Activated CD4-positive, alpha-beta T cell treated with anti-CD3 and anti-CD28 coated beads, Interleukin-2, amount 10 ng/mL, durations not matched to agents 24 days and 14 days (primary cell): ENCODE results near the gene STIL. TPM values are rescaled to one million over a fixed set of nuclear protein-coding genes. Genes with fewer than 3 reads are reported as not detected.
"Not testable (repeated sequence)": the region's sequence is repeated elsewhere in the genome, so short reads cannot be mapped to it uniquely, and the experiment has no call there.

Experiments
- DNase-seq: peaks from one replicate; pipeline ENCODE4 v3.0.0; 2022
- H3K27ac Mint-ChIP-seq: one replicate; pipeline ENCODE4 v1.8.0; 2022; ENCODE audit warnings: mild to moderate bottlenecking, mixed read lengths
- H3K27me3 Mint-ChIP-seq: one replicate; pipeline ENCODE4 v1.8.0; 2022; ENCODE audit warnings: mixed read lengths
- H3K36me3 Mint-ChIP-seq: one replicate; pipeline ENCODE4 v1.8.0; 2022; ENCODE audit warnings: low read depth, mild to moderate bottlenecking, mixed read lengths
- H3K4me1 Mint-ChIP-seq: one replicate; pipeline ENCODE4 v1.8.0; 2021; ENCODE audit warnings: mixed read lengths
- H3K4me3 Mint-ChIP-seq: one replicate; pipeline ENCODE4 v1.8.0; 2022; ENCODE audit warnings: mild to moderate bottlenecking, moderate library complexity, mixed read lengths
- H3K9me3 Mint-ChIP-seq: one replicate; pipeline ENCODE4 v1.8.0; 2021; ENCODE audit warnings: mixed read lengths
- intact Hi-C: fragments of 100-400 bp; cut with micrococcal nuclease; formaldehyde crosslinking; loops from one replicate; pipeline ENCODE4 v1.15.1; 2023
- total RNA-seq: library from RNA; stranded (reverse); gene quantifications from 2 replicates; pipeline ENCODE4 v1.2.3, GENCODE V29; 2022

Gene STIL
- total RNA-seq, 1 donor from 2014 or later: 28.0 TPM

DNA sequence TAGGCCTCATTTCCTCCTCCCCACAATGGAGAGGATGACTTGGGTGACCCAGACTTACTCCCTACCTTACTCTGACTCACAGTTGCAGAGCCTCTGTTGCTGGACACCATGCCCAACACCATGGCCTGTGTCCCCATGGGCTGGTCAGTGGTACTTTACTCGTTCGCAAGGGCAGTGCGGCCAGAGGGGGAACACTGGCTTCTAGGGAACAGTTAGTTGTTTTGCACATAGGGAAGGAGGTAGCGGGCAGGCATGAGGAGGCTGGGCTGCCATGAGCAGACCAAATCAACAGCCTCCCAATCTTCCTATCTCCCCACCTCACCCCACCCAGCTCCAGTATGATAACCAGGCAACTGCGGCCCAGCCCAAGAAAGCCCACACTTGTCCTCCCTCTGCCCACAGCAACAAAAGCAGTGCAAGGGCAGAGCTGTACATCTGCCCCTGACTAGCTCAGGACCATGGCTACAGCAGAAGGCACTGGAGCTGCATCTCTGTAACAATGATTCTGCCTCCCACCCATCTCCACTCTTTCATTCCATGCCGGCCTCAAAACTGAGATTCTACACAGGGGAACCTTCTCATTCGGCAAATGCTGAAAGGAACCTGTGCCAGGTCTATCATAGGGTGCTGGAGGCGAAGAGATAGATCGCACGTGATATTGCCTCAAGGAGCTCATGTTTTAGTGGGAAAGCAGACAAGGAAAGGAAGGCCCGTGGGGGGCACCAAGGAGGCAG lies 100.5 kb downstream of the STIL start:
- H3K4me3 Mint-ChIP-seq: no peak overlapping the region
- H3K27ac Mint-ChIP-seq: no peak overlapping the region
- peaks cover 3% of the 10 kb centered on the region for H3K27me3 Mint-ChIP-seq
- H3K36me3 Mint-ChIP-seq: no peaks in the 10 kb centered on the region
- intact Hi-C loops: no loop called here
- H3K9me3 Mint-ChIP-seq: no peaks in the 10 kb centered on the region
- peaks cover 2% of the 10 kb centered on the region for H3K4me1 Mint-ChIP-seq
- no peak for DNase-seq

GRCh38 chr1:47212636-47213229 lies 101.2 kb downstream of the STIL start:
- Mint-ChIP-seq H3K4me3 (no peak overlapping the region), H3K27me3 (peaks cover 3% of the 10 kb centered on the region), H3K36me3 (no peaks in the 10 kb centered on the region), H3K27ac (no peak overlapping the region), H3K9me3 (no peaks in the 10 kb centered on the region), H3K4me1 (peaks cover 2% of the 10 kb centered on the region)
- no peak for DNase-seq
- intact Hi-C loops: no loop called here

- H3K4me3 Mint-ChIP-seq: no peak overlapping the region
- no peak overlapping the region for H3K27ac Mint-ChIP-seq
- H3K36me3 Mint-ChIP-seq: no peaks in the 10 kb centered on the region
- no peak for DNase-seq
- intact Hi-C loops: no loop called here
- peaks cover 3% of the 10 kb centered on the region for H3K27me3 Mint-ChIP-seq
- peaks cover 2% of the 10 kb centered on the region for H3K4me1 Mint-ChIP-seq
- H3K9me3 Mint-ChIP-seq: no peaks in the 10 kb centered on the region
Measured at GRCh38 chr1:47211796-47212269, 102.1 kb downstream of the STIL start.

GRCh38 chr1:47210666-47211065 lies 103.3 kb downstream of the STIL start:
- H3K4me3 Mint-ChIP-seq: no peak overlapping the region
- H3K9me3 Mint-ChIP-seq: no peaks in the 10 kb centered on the region
- peaks cover 2% of the 10 kb centered on the region for H3K4me1 Mint-ChIP-seq
- H3K27ac Mint-ChIP-seq: no peak overlapping the region
- intact Hi-C loops: no loop called here
- H3K36me3 Mint-ChIP-seq: no peaks in the 10 kb centered on the region
- no peak for DNase-seq
- peaks cover 6% of the 10 kb centered on the region for H3K27me3 Mint-ChIP-seq

DNA sequence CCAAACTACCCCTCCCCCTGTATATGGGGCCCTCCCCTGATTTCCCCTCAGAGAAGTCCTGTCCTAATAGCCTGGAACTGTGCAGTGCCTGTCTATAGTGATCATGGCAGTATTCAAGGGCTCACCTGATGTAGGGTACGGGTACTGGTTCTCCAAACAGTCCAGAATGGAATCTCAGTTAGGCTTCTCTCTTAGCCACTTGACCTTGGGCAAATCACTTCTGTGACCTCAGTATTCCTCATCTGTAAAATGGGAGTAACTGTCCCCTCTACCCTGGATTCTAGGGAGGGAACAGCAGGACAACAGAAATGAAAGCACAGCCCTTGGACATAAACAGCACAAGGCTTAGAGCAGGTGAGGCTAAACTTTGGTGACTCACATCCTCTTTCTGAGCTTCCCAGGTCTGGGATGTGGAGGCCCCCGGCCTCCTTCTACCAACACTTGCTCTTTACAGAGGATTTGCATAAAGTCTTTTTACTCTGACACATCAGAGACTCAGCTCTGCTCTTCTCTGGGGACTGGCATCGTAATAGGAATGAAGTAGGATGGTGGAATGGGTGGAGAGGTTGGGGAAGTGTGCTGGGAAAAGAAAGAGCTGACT lies 104.1 kb downstream of the STIL start:
- H3K4me1 Mint-ChIP-seq: peaks cover 2% of the 10 kb centered on the region
- no peaks in the 10 kb centered on the region for H3K9me3 Mint-ChIP-seq
- H3K4me3 Mint-ChIP-seq: no peak overlapping the region
- peaks cover 8% of the 10 kb centered on the region for H3K27me3 Mint-ChIP-seq
- intact Hi-C loops: no loop called here
- DNase-seq: no peak
- H3K36me3 Mint-ChIP-seq: no peaks in the 10 kb centered on the region
- no peak overlapping the region for H3K27ac Mint-ChIP-seq

DNA sequence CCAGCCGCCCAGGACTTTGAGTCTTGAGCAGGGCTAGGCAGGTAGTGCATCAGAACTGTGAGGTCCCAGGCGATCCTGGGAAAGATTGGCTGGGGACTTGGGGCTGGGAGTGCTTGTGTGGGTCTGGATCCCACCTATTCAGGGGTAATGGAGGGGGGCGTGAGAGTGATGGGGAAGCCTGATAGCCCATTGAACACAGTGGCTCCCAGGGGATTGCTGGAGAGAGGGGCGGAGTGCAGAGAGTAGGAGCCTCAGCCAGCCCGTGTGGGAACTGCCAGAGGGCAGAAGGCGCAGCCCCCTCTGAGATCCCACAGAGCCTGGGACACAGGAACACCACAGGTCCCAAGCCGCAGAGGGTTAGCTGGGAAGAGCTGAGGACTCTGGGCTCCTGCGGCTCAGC lies 104.9 kb downstream of the STIL start:
- Mint-ChIP-seq H3K4me1 (peaks cover 2% of the 10 kb centered on the region), H3K36me3 (no peaks in the 10 kb centered on the region), H3K27ac (no peak overlapping the region), H3K9me3 (no peaks in the 10 kb centered on the region), H3K4me3 (no peak overlapping the region), H3K27me3 (peaks cover 14% of the 10 kb centered on the region)
- intact Hi-C loops: no loop called here
- no peak for DNase-seq

GRCh38 chr1:47208374-47208850 lies 105.5 kb downstream of the STIL start:
- Mint-ChIP-seq H3K4me1 (peaks cover 2% of the 10 kb centered on the region), H3K36me3 (no peaks in the 10 kb centered on the region), H3K4me3 (no peak overlapping the region), H3K27ac (no peak overlapping the region), H3K27me3 (peaks cover 20% of the 10 kb centered on the region), H3K9me3 (no peaks in the 10 kb centered on the region)
- intact Hi-C loops: no loop called here
- DNase-seq: no peak

GRCh38 chr1:47207803-47208373 lies 106.1 kb downstream of the STIL start:
- Mint-ChIP-seq H3K36me3 (no peaks in the 10 kb centered on the region), H3K4me3 (no peak overlapping the region), H3K27me3 (peaks cover 24% of the 10 kb centered on the region), H3K4me1 (peaks cover 2% of the 10 kb centered on the region), H3K9me3 (no peaks in the 10 kb centered on the region), H3K27ac (no peak overlapping the region)
- intact Hi-C loops: no loop called here
- DNase-seq: no peak

DNA sequence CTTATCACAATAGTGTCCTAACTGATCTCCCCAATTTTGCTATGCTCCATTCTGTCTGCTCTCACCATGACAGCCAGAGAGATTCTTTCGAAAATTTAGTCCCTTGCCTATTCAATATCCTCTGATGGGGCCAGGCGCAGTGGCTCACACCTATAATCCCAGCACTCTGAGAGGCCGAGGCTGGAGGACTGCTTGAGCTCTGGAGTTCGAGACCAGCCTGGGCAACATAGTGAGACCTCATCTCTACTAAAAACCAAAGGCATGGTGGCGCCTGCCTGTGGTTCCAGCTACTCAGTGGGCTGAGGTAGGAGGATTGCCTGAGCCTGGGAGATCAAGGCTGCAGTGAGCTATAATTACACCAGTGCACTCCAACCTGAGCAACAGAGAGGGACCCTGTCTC lies 108.0 kb downstream of the STIL start:
- no peak overlapping the region for H3K4me3 Mint-ChIP-seq
- no peaks in the 10 kb centered on the region for H3K9me3 Mint-ChIP-seq
- H3K4me1 Mint-ChIP-seq: no peaks in the 10 kb centered on the region
- H3K27ac Mint-ChIP-seq: no peak overlapping the region
- no peaks in the 10 kb centered on the region for H3K36me3 Mint-ChIP-seq
- no peak for DNase-seq
- intact Hi-C loops: no loop called here
- peaks cover 30% of the 10 kb centered on the region for H3K27me3 Mint-ChIP-seq

- peaks cover 42% of the 10 kb centered on the region for H3K27me3 Mint-ChIP-seq
- DNase-seq, H3K27ac Mint-ChIP-seq, H3K36me3 Mint-ChIP-seq, H3K9me3 Mint-ChIP-seq, H3K4me1 Mint-ChIP-seq, intact Hi-C loops, H3K4me3 Mint-ChIP-seq: not testable (repeated sequence)
Measured at GRCh38 chr1:47203504-47203903, 110.4 kb downstream of the STIL start.

DNA sequence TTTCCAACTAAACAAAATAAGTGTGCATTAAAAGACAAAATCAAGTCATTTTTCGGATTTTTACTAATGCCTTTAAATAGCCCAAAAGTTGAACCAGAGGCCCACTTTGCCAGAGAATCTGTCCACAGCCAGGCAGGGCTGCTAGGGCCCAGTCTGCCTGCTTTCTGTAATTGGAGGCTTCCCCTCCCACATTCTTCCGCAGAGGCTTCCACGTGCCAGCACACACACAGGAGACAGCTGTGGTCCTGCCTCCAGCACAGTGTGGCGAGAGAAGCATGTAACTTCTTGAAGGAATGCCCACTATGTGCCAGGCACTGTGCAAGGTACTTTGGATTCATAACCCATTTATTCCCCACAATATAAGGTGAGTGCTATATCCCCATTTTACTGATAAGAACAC lies 112.8 kb downstream of the STIL start:
- intact Hi-C loops: no loop called here
- no peak for DNase-seq
- Mint-ChIP-seq H3K27me3 (peaks cover 44% of the 10 kb centered on the region), H3K4me3 (no peak overlapping the region), H3K27ac (no peak overlapping the region), H3K4me1 (no peaks in the 10 kb centered on the region), H3K9me3 (no peaks in the 10 kb centered on the region), H3K36me3 (no peaks in the 10 kb centered on the region)
